ENCODE measurements around the gene GAD1. TPM values are rescaled to one million over a fixed set of nuclear protein-coding genes. Genes with fewer than 3 reads are reported as not detected.

Gene GAD1
- total RNA-seq, 5 donors from 2014 or later (not counting 1 experiment from before 2014, with no cell fraction given), result 0.09 TPM; not detected in 4

DNA sequence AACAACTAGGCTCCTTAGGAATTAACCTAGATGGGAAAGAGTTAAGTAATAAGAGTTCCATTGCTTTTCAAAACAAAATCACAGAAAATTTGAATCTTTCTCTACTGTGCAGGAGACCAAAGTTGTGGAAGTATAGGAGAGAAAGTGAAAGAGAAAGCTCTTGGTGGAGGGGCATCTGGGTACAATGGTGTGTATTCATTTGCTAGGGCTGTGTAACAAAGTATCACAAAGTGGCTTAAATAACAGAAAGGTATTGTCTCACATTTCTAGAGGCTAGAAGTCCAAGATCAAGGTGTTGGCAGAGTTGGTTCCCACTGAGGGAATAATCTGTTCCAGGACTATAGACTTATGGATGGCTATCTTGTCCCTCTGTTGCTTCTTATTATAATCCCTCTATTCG is 61.8 kb downstream of the GAD1 start:
- H3K36me3 Mint-ChIP-seq, result no peaks in the 10 kb centered on the region
- Histone ChIP-seq H3K36me3 (ENCODE audit: control insufficient read depth in 2 of 2, extremely low read depth in 1 of 2, insufficient read depth in 1 of 2, low read length in 1 of 2) (no peaks in the 10 kb centered on the region), H3K9me3 (no peaks in the 10 kb centered on the region), H3K27me3 (replicated peaks in 1 of 2; ENCODE audit: control insufficient read depth in 2 of 2, extremely low read depth in 1 of 2, insufficient read depth in 2 of 2, low read length in 1 of 2) (peaks cover 0 to 11% of the 10 kb centered on the region in 2 experiments), H3K4me1 (ENCODE audit: control insufficient read depth in 1 of 2, extremely low read depth in 1 of 2, insufficient read depth in 2 of 2, low read length in 2 of 2) (peaks cover 0 to 2% of the 10 kb centered on the region in 2 experiments), H3K27ac (ENCODE audit: low read length) (no peak overlapping the region), H3K4me3 (ENCODE audit: control insufficient read depth in 1 of 2, extremely low read depth in 1 of 2, low read length in 1 of 2) (no peak overlapping the region)
- DNase-seq (peak in 1 of 35 experiments; percentile 13), ATAC-seq (replicated peaks in 1 of 4) (peak in 2 of 4 experiments; percentile 40 to 46)
- peak overlapping the region; percentile 3 to 46 (median 39) for H3K4me3 Mint-ChIP-seq
- H3K27me3 Mint-ChIP-seq, result peaks cover 0 to 5% of the 10 kb centered on the region in 2 donors
- H3K27ac Mint-ChIP-seq, result peak overlapping the region in 1 of 2 donors; percentile 41
- WGBS (ENCODE audit: insufficient coverage), result no CpG with 5 or more reads among the region's 1 CpG
- CTCF ChIA-PET, result interaction anchor here in 1 of 2 donors (0.6 kb wide), 1 partner anchor 17 kb away, joined by 5 read pairs; no protein-coding TSS in a partner anchor
- H3K4me1 Mint-ChIP-seq, result peaks cover 12 to 14% (median 12%) of the 10 kb centered on the region in 3 donors
- POLR2A ChIA-PET, result interaction anchor here in 1 of 2 donors (0.7 kb wide), 1 partner anchor 644 kb away, joined by 3 read pairs; the partner anchor contains the start of gene CYBRD1
- no peaks in the 10 kb centered on the region for H3K9me3 Mint-ChIP-seq

GRCh38 chr2:170881840-170882239 is 65.2 kb downstream of the GAD1 start:
- ATAC-seq (replicated peaks in 1 of 4), result no peak
- peaks cover 13 to 16% of the 10 kb centered on the region in 2 donors for H3K27me3 Mint-ChIP-seq
- ChIA-PET POLR2A (interaction anchor here in 1 of 2 donors (1.3 kb wide), 1 partner anchor 22 kb away, joined by 3 read pairs; no protein-coding TSS in a partner anchor), CTCF (interaction anchor here (1.0 to 1.7 kb wide), 3 partner anchors 8 to 473 kb away, joined by 3 to 9 read pairs (median 4); no protein-coding TSS in a partner anchor)
- Histone ChIP-seq H3K9me3 (no peaks in the 10 kb centered on the region), H3K36me3 (ENCODE audit: control insufficient read depth in 2 of 2, extremely low read depth in 1 of 2, insufficient read depth in 1 of 2, low read length in 1 of 2) (no peaks in the 10 kb centered on the region), H3K27me3 (replicated peaks in 1 of 2; ENCODE audit: control insufficient read depth in 2 of 2, extremely low read depth in 1 of 2, insufficient read depth in 2 of 2, low read length in 1 of 2) (peaks cover 0 to 20% of the 10 kb centered on the region in 2 experiments), H3K27ac (ENCODE audit: low read length) (no peak overlapping the region), H3K4me1 (ENCODE audit: control insufficient read depth in 1 of 2, extremely low read depth in 1 of 2, insufficient read depth in 2 of 2, low read length in 2 of 2) (no peaks in the 10 kb centered on the region), H3K4me3 (ENCODE audit: control insufficient read depth in 1 of 2, extremely low read depth in 1 of 2, low read length in 1 of 2) (no peak overlapping the region)
- H3K36me3 Mint-ChIP-seq, result no peaks in the 10 kb centered on the region
- no peaks in the 10 kb centered on the region for H3K9me3 Mint-ChIP-seq
- no peak overlapping the region for H3K27ac Mint-ChIP-seq
- DNase-seq, result no peak
- WGBS (ENCODE audit: insufficient coverage), result 57% methylated on average over 1 of the region's 3 CpGs
- H3K4me1 Mint-ChIP-seq, result peaks cover 10 to 11% (median 11%) of the 10 kb centered on the region in 3 donors
- no peak overlapping the region for H3K4me3 Mint-ChIP-seq

- Mint-ChIP-seq H3K36me3 (no peaks in the 10 kb centered on the region), H3K4me1 (peaks cover 9 to 11% (median 10%) of the 10 kb centered on the region in 3 donors), H3K9me3 (no peaks in the 10 kb centered on the region), H3K4me3 (no peak overlapping the region), H3K27me3 (peaks cover 13 to 16% of the 10 kb centered on the region in 2 donors), H3K27ac (no peak overlapping the region)
- ChIA-PET CTCF (interaction anchor here in 1 of 2 donors (0.7 to 1.7 kb wide), 2 partner anchors 10 to 460 kb away, joined by 5 to 9 read pairs; no protein-coding TSS in a partner anchor), POLR2A (no interaction called here)
- WGBS (ENCODE audit: insufficient coverage), result no CpG with 5 or more reads among the region's 2 CpGs
- no peak for ATAC-seq (replicated peaks in 1 of 4)
- Histone ChIP-seq H3K36me3 (ENCODE audit: control insufficient read depth in 2 of 2, extremely low read depth in 1 of 2, insufficient read depth in 1 of 2, low read length in 1 of 2) (no peaks in the 10 kb centered on the region), H3K4me3 (ENCODE audit: control insufficient read depth in 1 of 2, extremely low read depth in 1 of 2, low read length in 1 of 2) (no peak overlapping the region), H3K27me3 (replicated peaks in 1 of 2; ENCODE audit: control insufficient read depth in 2 of 2, extremely low read depth in 1 of 2, insufficient read depth in 2 of 2, low read length in 1 of 2) (peaks cover 0 to 18% of the 10 kb centered on the region in 2 experiments), H3K27ac (ENCODE audit: low read length) (no peak overlapping the region), H3K4me1 (ENCODE audit: control insufficient read depth in 1 of 2, extremely low read depth in 1 of 2, insufficient read depth in 2 of 2, low read length in 2 of 2) (no peaks in the 10 kb centered on the region), H3K9me3 (no peaks in the 10 kb centered on the region)
- DNase-seq, result no peak
Measured at GRCh38 chr2:170882758-170883157, 66.1 kb downstream of the GAD1 start.

GRCh38 chr2:170883683-170884082 is 67.0 kb downstream of the GAD1 start:
- Histone ChIP-seq H3K4me3 (ENCODE audit: control insufficient read depth in 1 of 2, extremely low read depth in 1 of 2, low read length in 1 of 2) (no peak overlapping the region), H3K36me3 (ENCODE audit: control insufficient read depth in 2 of 2, extremely low read depth in 1 of 2, insufficient read depth in 1 of 2, low read length in 1 of 2) (no peaks in the 10 kb centered on the region), H3K27me3 (replicated peaks in 1 of 2; ENCODE audit: control insufficient read depth in 2 of 2, extremely low read depth in 1 of 2, insufficient read depth in 2 of 2, low read length in 1 of 2) (peaks cover 0 to 17% of the 10 kb centered on the region in 2 experiments), H3K27ac (ENCODE audit: low read length) (no peak overlapping the region), H3K9me3 (no peaks in the 10 kb centered on the region), H3K4me1 (ENCODE audit: control insufficient read depth in 1 of 2, extremely low read depth in 1 of 2, insufficient read depth in 2 of 2, low read length in 2 of 2) (no peaks in the 10 kb centered on the region)
- Mint-ChIP-seq H3K27me3 (peaks cover 15 to 16% of the 10 kb centered on the region in 2 donors), H3K9me3 (no peaks in the 10 kb centered on the region), H3K4me1 (peaks cover under 1 to 1% (median under 1%) of the 10 kb centered on the region in 3 donors), H3K27ac (no peak overlapping the region), H3K36me3 (no peaks in the 10 kb centered on the region), H3K4me3 (no peak overlapping the region)
- POLR2A ChIA-PET, result no interaction called here
- no peak for DNase-seq
- WGBS (ENCODE audit: insufficient coverage), result 78% methylated on average over 2 of the region's 2 CpGs
- CTCF ChIA-PET, result interaction anchor here in 1 of 2 donors (0.6 kb wide), 1 partner anchor 483 kb away, joined by 3 read pairs; no protein-coding TSS in a partner anchor
- ATAC-seq (replicated peaks in 1 of 4), result no peak

DNA sequence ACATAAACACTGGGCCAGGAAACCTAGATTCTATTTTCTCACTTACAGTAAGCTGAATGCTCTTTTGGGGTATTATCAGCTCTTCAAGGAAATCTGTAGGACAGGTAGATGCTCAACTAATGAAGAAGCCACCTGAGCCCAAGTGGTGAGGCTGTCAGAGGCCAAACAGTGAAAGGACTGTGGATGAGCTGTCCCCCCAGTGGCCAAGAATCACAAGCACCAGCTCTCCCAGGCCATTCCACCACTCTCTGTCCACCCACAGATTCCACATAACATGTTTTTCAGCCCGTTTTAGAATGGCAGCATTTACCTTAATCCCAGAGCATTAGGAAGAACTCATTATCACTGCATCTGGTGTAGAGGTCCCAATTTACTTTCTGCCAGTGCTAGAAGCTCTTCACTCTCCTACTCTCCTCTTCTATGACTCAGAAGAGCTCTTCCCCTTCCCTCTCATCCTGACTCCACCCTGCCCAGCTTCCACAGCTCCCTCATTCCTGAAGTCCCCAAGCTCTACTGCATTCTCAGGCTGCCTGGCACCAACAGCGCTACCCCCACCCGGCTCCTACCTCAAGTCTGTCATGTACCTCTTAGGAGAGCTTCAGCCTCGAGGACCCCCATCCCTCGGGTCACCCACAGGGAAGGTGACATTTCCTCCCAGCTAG is 68.6 kb downstream of the GAD1 start:
- Histone ChIP-seq H3K4me3 (ENCODE audit: control insufficient read depth in 1 of 2, extremely low read depth in 1 of 2, low read length in 1 of 2) (no peak overlapping the region), H3K9me3 (no peaks in the 10 kb centered on the region), H3K4me1 (ENCODE audit: control insufficient read depth in 1 of 2, extremely low read depth in 1 of 2, insufficient read depth in 2 of 2, low read length in 2 of 2) (no peaks in the 10 kb centered on the region), H3K27ac (ENCODE audit: low read length) (no peak overlapping the region), H3K27me3 (replicated peaks in 1 of 2; ENCODE audit: control insufficient read depth in 2 of 2, extremely low read depth in 1 of 2, insufficient read depth in 2 of 2, low read length in 1 of 2) (peaks cover 0 to 17% of the 10 kb centered on the region in 2 experiments), H3K36me3 (ENCODE audit: control insufficient read depth in 2 of 2, extremely low read depth in 1 of 2, insufficient read depth in 1 of 2, low read length in 1 of 2) (no peaks in the 10 kb centered on the region)
- Mint-ChIP-seq H3K27ac (no peak overlapping the region), H3K4me3 (no peak overlapping the region), H3K4me1 (no peaks in the 10 kb centered on the region), H3K36me3 (no peaks in the 10 kb centered on the region), H3K27me3 (peaks cover 17 to 20% of the 10 kb centered on the region in 2 donors), H3K9me3 (no peaks in the 10 kb centered on the region)
- ChIA-PET POLR2A (no interaction called here), CTCF (interaction anchor here in 1 of 2 donors (1.0 kb wide), 1 partner anchor 11 kb away, joined by 4 read pairs; no protein-coding TSS in a partner anchor)
- DNase-seq (no peak), ATAC-seq (replicated peaks in 1 of 4) (no peak)
- 87% methylated on average over 5 of the region's 5 CpGs for WGBS (ENCODE audit: insufficient coverage)

DNA sequence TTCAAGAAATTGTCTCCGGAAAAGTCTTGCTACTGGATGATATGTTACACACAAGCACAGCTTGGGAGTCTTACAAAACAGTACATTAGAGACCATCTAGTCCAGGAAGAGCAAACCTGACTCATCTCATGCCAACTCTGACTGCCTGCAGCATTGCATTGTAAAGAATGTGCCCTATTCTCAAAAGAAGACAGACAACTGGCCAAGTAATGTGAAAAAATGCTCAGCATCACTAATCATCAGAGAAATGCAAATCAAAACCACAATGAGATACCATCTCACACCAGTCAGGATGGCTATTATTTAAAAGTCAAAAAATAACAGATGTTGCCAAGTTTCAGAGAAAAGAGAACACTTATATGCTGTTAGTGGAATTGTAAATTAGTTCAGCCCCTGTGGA is 69.7 kb downstream of the GAD1 start:
- Histone ChIP-seq H3K27me3 (replicated peaks in 1 of 2; ENCODE audit: control insufficient read depth in 2 of 2, extremely low read depth in 1 of 2, insufficient read depth in 2 of 2, low read length in 1 of 2) (peaks cover 0 to 17% of the 10 kb centered on the region in 2 experiments), H3K4me1 (ENCODE audit: control insufficient read depth in 1 of 2, extremely low read depth in 1 of 2, insufficient read depth in 2 of 2, low read length in 2 of 2) (no peaks in the 10 kb centered on the region), H3K36me3 (ENCODE audit: control insufficient read depth in 2 of 2, extremely low read depth in 1 of 2, insufficient read depth in 1 of 2, low read length in 1 of 2) (no peaks in the 10 kb centered on the region), H3K27ac (ENCODE audit: low read length) (no peak overlapping the region), H3K4me3 (ENCODE audit: control insufficient read depth in 1 of 2, extremely low read depth in 1 of 2, low read length in 1 of 2) (no peak overlapping the region), H3K9me3 (no peaks in the 10 kb centered on the region)
- POLR2A ChIA-PET, result no interaction called here
- WGBS (ENCODE audit: insufficient coverage), result no CpG with 5 or more reads among the region's 1 CpG
- CTCF ChIA-PET, result no interaction called here
- DNase-seq (no peak), ATAC-seq (replicated peaks in 1 of 4) (no peak)
- Mint-ChIP-seq H3K4me3 (no peak overlapping the region), H3K27me3 (peaks cover 20 to 24% of the 10 kb centered on the region in 2 donors), H3K36me3 (no peaks in the 10 kb centered on the region), H3K27ac (no peak overlapping the region), H3K4me1 (no peaks in the 10 kb centered on the region), H3K9me3 (no peaks in the 10 kb centered on the region)
